Measurements from ENCODE around the gene CFAP54. TPM values are rescaled to one million over a fixed set of nuclear protein-coding genes. Genes with fewer than 3 reads are reported as not detected.

The CFAP54 gene
- total RNA-seq, 6 donors from 2014 or later = 0.66 to 48.8 (median 7.4) TPM

DNA sequence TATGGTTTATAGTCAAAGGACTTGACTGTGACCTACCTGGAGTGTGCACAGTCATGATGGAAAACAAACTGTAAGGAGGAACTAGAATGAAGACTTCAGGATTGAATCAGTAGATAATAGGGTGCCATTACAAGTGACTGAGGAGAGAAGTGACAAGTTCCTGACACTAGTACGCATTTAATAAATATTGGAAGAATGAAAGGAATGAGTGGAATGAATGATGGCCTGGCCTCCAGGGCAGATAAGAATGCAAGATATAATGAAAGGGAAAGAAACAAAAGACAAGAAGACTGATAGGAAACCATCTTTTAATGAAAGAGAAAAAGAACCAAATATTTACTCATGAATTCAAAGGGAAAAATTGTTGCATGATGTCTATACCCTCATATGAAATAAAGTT is 372.9 kb downstream of the CFAP54 start:
- no peak overlapping the region for H3K4me3 ChIP-seq
- WGBS, 2 donors = 56 to 61% methylated on average over 1 of the region's 1 CpG
- no peak for TF ChIP-seq EP300 (IDR thresholded peaks at IDR 0.05)
- TF ChIP-seq POLR2A (IDR thresholded peaks at IDR 0.05) = no peak
- no peak for TF ChIP-seq POLR2AphosphoS5 (IDR thresholded peaks at IDR 0.05)
- TF ChIP-seq, protein P1, sequence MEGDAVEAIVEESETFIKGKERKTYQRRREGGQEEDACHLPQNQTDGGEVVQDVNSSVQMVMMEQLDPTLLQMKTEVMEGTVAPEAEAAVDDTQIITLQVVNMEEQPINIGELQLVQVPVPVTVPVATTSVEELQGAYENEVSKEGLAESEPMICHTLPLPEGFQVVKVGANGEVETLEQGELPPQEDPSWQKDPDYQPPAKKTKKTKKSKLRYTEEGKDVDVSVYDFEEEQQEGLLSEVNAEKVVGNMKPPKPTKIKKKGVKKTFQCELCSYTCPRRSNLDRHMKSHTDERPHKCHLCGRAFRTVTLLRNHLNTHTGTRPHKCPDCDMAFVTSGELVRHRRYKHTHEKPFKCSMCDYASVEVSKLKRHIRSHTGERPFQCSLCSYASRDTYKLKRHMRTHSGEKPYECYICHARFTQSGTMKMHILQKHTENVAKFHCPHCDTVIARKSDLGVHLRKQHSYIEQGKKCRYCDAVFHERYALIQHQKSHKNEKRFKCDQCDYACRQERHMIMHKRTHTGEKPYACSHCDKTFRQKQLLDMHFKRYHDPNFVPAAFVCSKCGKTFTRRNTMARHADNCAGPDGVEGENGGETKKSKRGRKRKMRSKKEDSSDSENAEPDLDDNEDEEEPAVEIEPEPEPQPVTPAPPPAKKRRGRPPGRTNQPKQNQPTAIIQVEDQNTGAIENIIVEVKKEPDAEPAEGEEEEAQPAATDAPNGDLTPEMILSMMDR (IDR thresholded peaks at IDR 0.05) = no peak
- no peaks in the 10 kb centered on the region for H3K27me3 ChIP-seq
- DNase-seq (no peak), ATAC-seq (ENCODE audit: low FRiP score in 2 of 2) (no peak)
- H3K27ac ChIP-seq = no peak overlapping the region
- H3K36me3 ChIP-seq = no peaks in the 10 kb centered on the region
- no peaks in the 10 kb centered on the region for H3K4me1 ChIP-seq
- no peaks in the 10 kb centered on the region for H3K9me3 ChIP-seq

DNA sequence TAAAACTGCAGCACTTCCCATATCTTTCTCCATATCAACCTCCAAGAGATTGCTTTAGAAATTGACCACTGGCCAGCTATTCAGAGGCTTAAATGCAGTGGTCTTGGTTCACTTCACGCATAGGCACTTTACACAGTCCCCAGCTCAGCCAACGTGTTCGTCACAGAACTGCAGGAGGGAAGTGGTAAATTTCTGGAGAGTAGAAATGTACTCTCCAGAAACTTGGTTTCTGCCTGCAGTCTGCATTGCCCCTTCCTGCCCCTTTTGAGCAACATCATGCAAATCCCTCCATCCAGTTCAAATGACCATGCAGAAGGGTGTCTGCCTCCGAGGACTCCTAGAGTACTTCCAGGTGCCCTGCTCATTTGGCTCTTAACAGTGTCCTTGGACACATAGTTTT is 375.0 kb downstream of the CFAP54 start:
- no peaks in the 10 kb centered on the region for H3K4me1 ChIP-seq
- no peak overlapping the region for H3K27ac ChIP-seq
- H3K27me3 ChIP-seq = no peaks in the 10 kb centered on the region
- WGBS, 2 donors = 54 to 71% methylated on average over 4 of the region's 4 CpGs
- no peak overlapping the region for H3K4me3 ChIP-seq
- DNase-seq (no peak), ATAC-seq (ENCODE audit: low FRiP score in 2 of 2) (no peak)
- no peaks in the 10 kb centered on the region for H3K9me3 ChIP-seq
- TF ChIP-seq EP300 (IDR thresholded peaks at IDR 0.05) = no peak
- no peak for TF ChIP-seq POLR2A (IDR thresholded peaks at IDR 0.05)
- TF ChIP-seq POLR2AphosphoS5 (IDR thresholded peaks at IDR 0.05) = no peak
- TF ChIP-seq, protein P1 (IDR thresholded peaks at IDR 0.05) = no peak
- H3K36me3 ChIP-seq = no peaks in the 10 kb centered on the region

DNA sequence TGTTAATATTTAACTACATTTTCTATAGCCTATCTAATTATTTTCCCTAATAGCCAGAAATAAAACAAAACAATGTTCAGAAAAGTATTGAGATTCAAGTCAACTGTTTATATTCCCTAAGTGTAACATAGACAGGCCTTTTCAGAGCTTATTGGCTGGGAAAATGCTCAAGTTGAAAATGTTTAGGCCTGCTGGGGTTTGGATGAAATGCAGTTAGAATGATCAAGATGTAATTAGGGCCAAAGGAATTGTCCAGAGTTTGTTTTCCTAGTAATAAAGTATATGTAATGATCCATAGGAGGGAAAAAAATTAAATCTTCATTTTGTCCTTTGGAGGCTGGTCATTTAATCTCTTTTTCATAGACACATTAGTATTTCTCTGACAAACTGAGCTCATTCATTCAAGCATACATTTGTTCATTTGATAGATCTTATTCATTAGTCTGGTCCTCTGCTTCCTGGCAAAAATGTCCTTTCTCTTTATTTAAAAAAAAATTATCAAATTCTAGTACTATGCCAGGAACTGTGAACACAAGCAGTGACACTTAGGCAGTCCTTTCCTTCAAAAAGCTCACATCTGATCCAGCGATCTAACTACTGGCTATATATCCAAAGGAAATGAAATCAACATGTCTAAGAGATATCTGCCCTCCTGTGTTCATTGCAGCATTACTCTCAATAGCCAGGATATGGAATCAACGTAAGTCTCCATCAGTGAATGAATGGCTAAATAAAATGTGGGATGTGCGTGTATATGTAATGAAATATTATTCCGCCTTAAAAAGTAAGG is 377.6 kb downstream of the CFAP54 start:
- Histone ChIP-seq H3K4me3 (no peak overlapping the region), H3K9me3 (no peaks in the 10 kb centered on the region), H3K27ac (no peak overlapping the region), H3K4me1 (no peaks in the 10 kb centered on the region), H3K27me3 (no peaks in the 10 kb centered on the region), H3K36me3 (no peaks in the 10 kb centered on the region)
- WGBS, 2 donors = 87 to 95% methylated on average over 4 of the region's 4 CpGs
- TF ChIP-seq POLR2AphosphoS5 (IDR thresholded peaks at IDR 0.05) (no peak), EP300 (IDR thresholded peaks at IDR 0.05) (no peak), POLR2A (IDR thresholded peaks at IDR 0.05) (no peak)
- TF ChIP-seq, protein P1 (IDR thresholded peaks at IDR 0.05) = no peak
- ATAC-seq (ENCODE audit: low FRiP score in 2 of 2) (no peak), DNase-seq (no peak)

DNA sequence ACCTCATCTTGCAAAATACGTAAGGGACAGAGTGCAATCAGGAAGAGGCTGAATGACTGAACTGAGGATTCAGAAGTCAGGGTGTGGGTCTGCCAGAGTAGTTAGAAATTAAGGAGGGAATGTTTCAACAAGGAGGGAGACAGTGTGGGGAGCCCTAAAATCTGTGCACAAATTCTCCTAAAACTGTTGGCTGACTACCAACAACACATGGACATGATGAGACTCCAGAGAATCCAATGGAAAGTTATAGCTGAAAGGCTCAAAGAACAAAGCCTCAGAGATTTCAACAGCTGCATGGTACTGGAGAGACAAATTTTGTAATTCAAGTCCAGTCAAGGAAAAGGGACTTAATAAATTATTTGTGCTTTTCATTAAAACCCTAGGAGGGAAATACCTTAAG is 381.6 kb downstream of the CFAP54 start:
- Histone ChIP-seq H3K27ac (no peak overlapping the region), H3K9me3 (no peaks in the 10 kb centered on the region), H3K4me1 (no peaks in the 10 kb centered on the region), H3K36me3 (no peaks in the 10 kb centered on the region), H3K4me3 (no peak overlapping the region), H3K27me3 (no peaks in the 10 kb centered on the region)
- ATAC-seq (ENCODE audit: low FRiP score in 2 of 2) = no peak
- WGBS, 2 donors = 88 to 96% methylated on average over 1 of the region's 1 CpG
- TF ChIP-seq, protein P1 (IDR thresholded peaks at IDR 0.05) = no peak
- TF ChIP-seq EP300 (IDR thresholded peaks at IDR 0.05) (no peak), POLR2AphosphoS5 (IDR thresholded peaks at IDR 0.05) (no peak), POLR2A (IDR thresholded peaks at IDR 0.05) (no peak)
- no peak for DNase-seq

DNA sequence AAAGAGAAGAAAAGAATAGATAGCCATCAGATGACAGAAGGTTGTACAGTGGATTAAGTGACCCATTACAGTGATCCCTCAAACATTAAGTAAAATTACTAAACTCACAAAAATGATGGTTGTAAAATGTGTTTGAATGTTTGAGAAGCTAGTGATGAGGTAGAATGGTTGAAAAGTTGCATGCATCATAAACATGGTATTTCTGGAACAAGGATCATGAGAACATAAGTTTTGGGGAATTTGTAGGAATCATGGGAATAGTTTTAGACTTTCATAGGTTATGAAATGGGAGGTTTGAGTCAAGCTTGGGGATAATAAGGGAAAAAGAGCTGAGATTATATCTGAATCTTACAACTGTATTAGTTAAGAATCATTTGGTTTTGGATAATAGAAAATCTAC is 383.6 kb downstream of the CFAP54 start:
- DNase-seq (no peak), ATAC-seq (ENCODE audit: low FRiP score in 2 of 2) (no peak)
- Histone ChIP-seq H3K4me3 (no peak overlapping the region), H3K9me3 (no peaks in the 10 kb centered on the region), H3K36me3 (no peaks in the 10 kb centered on the region), H3K4me1 (no peaks in the 10 kb centered on the region), H3K27ac (no peak overlapping the region), H3K27me3 (no peaks in the 10 kb centered on the region)
- TF ChIP-seq, protein P1 (IDR thresholded peaks at IDR 0.05) = no peak
- TF ChIP-seq POLR2AphosphoS5 (IDR thresholded peaks at IDR 0.05) = no peak
- no peak for TF ChIP-seq POLR2A (IDR thresholded peaks at IDR 0.05)
- no peak for TF ChIP-seq EP300 (IDR thresholded peaks at IDR 0.05)

Data from upper lobe of left lung (tissue), 6 donors.